Measurements from ENCODE around the gene SPDYE17.
"Not testable (repeated sequence)": the region's sequence is repeated elsewhere in the genome, so short reads cannot be mapped to it uniquely, and the experiment has no call there.

SPDYE17 gene

DNA sequence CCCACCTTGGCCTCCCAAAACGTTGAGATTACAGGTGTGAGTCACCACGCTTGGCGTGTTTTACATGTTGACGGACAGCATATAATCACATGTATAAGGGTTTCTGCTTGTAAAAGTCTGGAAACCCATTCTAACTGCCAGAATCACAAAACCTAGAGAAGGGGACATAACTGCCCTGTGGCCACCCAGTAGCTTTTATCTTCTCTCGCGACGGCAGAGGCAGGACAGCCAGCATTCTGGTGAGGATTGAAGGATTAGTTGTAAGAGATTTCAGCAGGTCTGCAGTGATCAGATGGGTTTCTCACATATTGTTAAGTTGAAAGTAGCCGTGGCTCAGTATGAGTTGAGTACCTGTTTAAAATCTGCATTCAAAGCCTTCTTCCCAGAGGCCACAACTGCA is 59.8 kb downstream of the SPDYE17 start:
- DNase-seq: not testable (repeated sequence)

All from nucleus accumbens (tissue), 56 donors.